GM10248 (cell line): ENCODE results near the gene TGM6.

Source experiments
- CTCF ChIA-PET: fragments of 300-600 bp; sonication (Branson Sonifier 250); formaldehyde crosslinking; extraction: SDS; loops from one replicate; lab custom pipeline; 2021; ENCODE audit warnings: antibody characterized with exemption; lab: Yijun Ruan, JAX
- POLR2A ChIA-PET: fragments of 350-650 bp; sonication (Branson Sonifier 250); formaldehyde crosslinking; extraction: SDS; loops from one replicate; lab custom pipeline; 2020; ENCODE audit warnings: antibody characterized with exemption; lab: Yijun Ruan, JAX
- DNase-seq: peaks from one replicate; pipeline ENCODE4 v3.0.0; 2012; ENCODE audit errors: extremely low spot score
- CTCF ChIP-seq: IDR thresholded peaks from 2 replicates; pipeline ENCODE4 v1.5.1; 2012; ENCODE audit warnings: mild to moderate bottlenecking, low read depth; ENCODE audit errors: extremely low read depth, missing control alignments, control extremely low read depth

TGM6 gene

GRCh38 chr20:2467412-2467811 lies 86.7 kb downstream of the TGM6 start:
- no peak for DNase-seq
- CTCF ChIA-PET = interaction anchor here (1.0 to 5.4 kb wide), 7 partner anchors 10 to 57 kb away, joined by 3 to 32 read pairs (median 5); no protein-coding TSS in a partner anchor
- TF ChIP-seq CTCF = no peak
- POLR2A ChIA-PET = interaction anchor here (0.6 to 1.5 kb wide), 3 partner anchors 9 to 258 kb away, joined by 3 to 16 read pairs (median 3); no protein-coding TSS in a partner anchor

- no peak for DNase-seq
- POLR2A ChIA-PET = interaction anchor here (1.2 kb wide), 1 partner anchor 156 kb away, joined by 3 read pairs; no protein-coding TSS in a partner anchor
- CTCF ChIA-PET = interaction anchor here (0.6 to 5.4 kb wide), 8 partner anchors 8 to 55 kb away, joined by 3 to 32 read pairs (median 8); no protein-coding TSS in a partner anchor
- no peak for TF ChIP-seq CTCF
These were observed 88.1 kb downstream of the TGM6 start for GRCh38 chr20:2468581-2469407.

GRCh38 chr20:2469991-2470422 lies 89.3 kb downstream of the TGM6 start:
- ChIA-PET POLR2A (interaction anchor here (0.6 to 1.8 kb wide), 11 partner anchors 9 to 367 kb away, joined by 3 to 8 read pairs (median 4); partner anchors contain the start of gene NOP56), CTCF (interaction anchor here (1.0 to 5.4 kb wide), 8 partner anchors 10 to 262 kb away, joined by 3 to 32 read pairs (median 8); no protein-coding TSS in a partner anchor)
- DNase-seq = peak; percentile 73
- no peak for TF ChIP-seq CTCF

- ChIA-PET POLR2A (interaction anchor here (0.5 to 1.8 kb wide), 17 partner anchors 10 to 1035 kb away, joined by 3 to 8 read pairs (median 4); partner anchors contain the start of genes IDH3B and NOP56), CTCF (interaction anchor here (1.0 to 5.4 kb wide), 10 partner anchors 10 to 263 kb away, joined by 3 to 32 read pairs (median 6); no protein-coding TSS in a partner anchor)
- DNase-seq = peak; percentile 98
- TF ChIP-seq CTCF = no peak
These were observed 89.9 kb downstream of the TGM6 start, which contains the start of gene SNRPB for GRCh38 chr20:2470423-2471193. SNRPB (minus strand) TSS chr20:2470789; CDS start chr20:2470690, 99 bp downstream.

- ChIA-PET POLR2A (no interaction called here), CTCF (no interaction called here)
- no peak for DNase-seq
- no peak for TF ChIP-seq CTCF
These were observed 92.8 kb downstream of the TGM6 start for GRCh38 chr20:2473516-2473915.
